Measurements from ENCODE around the gene APOB.

Gene APOB

GRCh38 chr2:21017748-21018276 is 26.1 kb downstream of the APOB start:
- DNase-seq (ENCODE audit: low read depth in 2 of 2): no peak

GRCh38 chr2:21015281-21015645 is 28.6 kb downstream of the APOB start:
- DNase-seq (ENCODE audit: low read depth in 2 of 2): no peak

- no peak for DNase-seq (ENCODE audit: low read depth in 2 of 2)
These were observed 29.3 kb downstream of the APOB start for GRCh38 chr2:21014364-21015280.

GRCh38 chr2:21013043-21013816 is 30.6 kb downstream of the APOB start:
- DNase-seq (ENCODE audit: low read depth in 2 of 2): no peak

GRCh38 chr2:21012557-21012937 is 31.3 kb downstream of the APOB start:
- no peak for DNase-seq (ENCODE audit: low read depth in 2 of 2)

GRCh38 chr2:21011876-21012556 is 31.9 kb downstream of the APOB start:
- no peak for DNase-seq (ENCODE audit: low read depth in 2 of 2)

- no peak for DNase-seq (ENCODE audit: low read depth in 2 of 2)
These were observed 32.4 kb downstream of the APOB start for GRCh38 chr2:21011453-21011852.

GRCh38 chr2:21010813-21011439 is 32.9 kb downstream of the APOB start:
- DNase-seq (ENCODE audit: low read depth in 2 of 2): no peak

- no peak for DNase-seq (ENCODE audit: low read depth in 2 of 2)
These were observed 34.1 kb downstream of the APOB start for GRCh38 chr2:21009662-21010225.

GRCh38 chr2:21008790-21009661 is 34.8 kb downstream of the APOB start:
- DNase-seq (ENCODE audit: low read depth in 2 of 2): no peak

GRCh38 chr2:21008014-21008789 is 35.7 kb downstream of the APOB start:
- no peak for DNase-seq (ENCODE audit: low read depth in 2 of 2)

GRCh38 chr2:21007129-21008013 is 36.5 kb downstream of the APOB start:
- DNase-seq (ENCODE audit: low read depth in 2 of 2): no peak

- no peak for DNase-seq (ENCODE audit: low read depth in 2 of 2)
These were observed 37.3 kb downstream of the APOB start for GRCh38 chr2:21006423-21007128.

GRCh38 chr2:21005700-21006422 is 38.0 kb downstream of the APOB start:
- no peak for DNase-seq (ENCODE audit: low read depth in 2 of 2)

- DNase-seq (ENCODE audit: low read depth in 2 of 2): no peak
These were observed 38.7 kb downstream of the APOB start for GRCh38 chr2:21005111-21005699.

GRCh38 chr2:21004181-21004572 is 39.7 kb downstream of the APOB start:
- no peak for DNase-seq (ENCODE audit: low read depth in 2 of 2)

All from activated CD4-positive, alpha-beta T cell treated with anti-CD3 and anti-CD28 coated beads for 24 hours (primary cell).